A204.1 (cell line): ENCODE results near the gene DZANK1.
"Not testable (repeated sequence)": the region's sequence is repeated elsewhere in the genome, so short reads cannot be mapped to it uniquely, and the experiment has no call there.

ENCODE experiments used
- FAIRE-seq: peaks from 2 replicates; lab custom pipeline; 2012; peaks lifted over from hg19 to GRCh38; lab: Jason Lieb, UNC

Gene DZANK1

GRCh38 chr20:18436847-18437246 is 30.0 kb downstream of the DZANK1 start:
- FAIRE-seq, result no peak

- no peak for FAIRE-seq
These were observed 35.6 kb downstream of the DZANK1 start for GRCh38 chr20:18431206-18431605.

GRCh38 chr20:18430172-18430826 is 36.5 kb downstream of the DZANK1 start:
- FAIRE-seq, result no peak

GRCh38 chr20:18428490-18429173 is 38.2 kb downstream of the DZANK1 start:
- no peak for FAIRE-seq

GRCh38 chr20:18427214-18427613 is 39.6 kb downstream of the DZANK1 start:
- FAIRE-seq, result no peak

GRCh38 chr20:18421608-18422007 is 45.2 kb downstream of the DZANK1 start:
- no peak for FAIRE-seq

- FAIRE-seq, result no peak
These were observed 50.3 kb downstream of the DZANK1 start for GRCh38 chr20:18416486-18416885.

GRCh38 chr20:18414140-18414539 is 52.7 kb downstream of the DZANK1 start:
- FAIRE-seq, result no peak

- FAIRE-seq, result no peak
These were observed 54.5 kb downstream of the DZANK1 start for GRCh38 chr20:18412221-18412901.

GRCh38 chr20:18405826-18406225 is 61.0 kb downstream of the DZANK1 start:
- no peak for FAIRE-seq

GRCh38 chr20:18404172-18404571 is 62.7 kb downstream of the DZANK1 start:
- FAIRE-seq, result no peak

GRCh38 chr20:18403269-18403668 is 63.6 kb downstream of the DZANK1 start:
- FAIRE-seq, result no peak

- no peak for FAIRE-seq
These were observed 65.5 kb downstream of the DZANK1 start for GRCh38 chr20:18401305-18401704.

- no peak for FAIRE-seq
These were observed 66.4 kb downstream of the DZANK1 start for GRCh38 chr20:18400460-18400859.

- not testable (repeated sequence) for FAIRE-seq
These were observed 68.1 kb downstream of the DZANK1 start for GRCh38 chr20:18398713-18399112.

GRCh38 chr20:18397030-18397429 is 69.8 kb downstream of the DZANK1 start:
- no peak for FAIRE-seq

GRCh38 chr20:18395544-18395943 is 71.3 kb downstream of the DZANK1 start:
- FAIRE-seq, result no peak

GRCh38 chr20:18394363-18394762 is 72.5 kb downstream of the DZANK1 start:
- no peak for FAIRE-seq

GRCh38 chr20:18391686-18392085 is 75.1 kb downstream of the DZANK1 start:
- no peak for FAIRE-seq

GRCh38 chr20:18390201-18390600 is 76.6 kb downstream of the DZANK1 start:
- FAIRE-seq, result no peak

GRCh38 chr20:18388860-18389259 is 78.0 kb downstream of the DZANK1 start:
- FAIRE-seq, result no peak

- no peak for FAIRE-seq
These were observed 85.8 kb downstream of the DZANK1 start for GRCh38 chr20:18380908-18381529.

- no peak for FAIRE-seq
These were observed 88.8 kb downstream of the DZANK1 start for GRCh38 chr20:18377896-18378481.
